Stimulated activated CD8-positive, alpha-beta memory T cell treated with anti-CD3 and anti-CD28 coated beads, Interleukin-12 subunit alpha, Interleukin-12 subunit beta, amount 100 ng/mL, for 24 hours (primary cell): Measurements from ENCODE around the gene MATR3.
"Not testable (repeated sequence)": the region's sequence is repeated elsewhere in the genome, so short reads cannot be mapped to it uniquely, and the experiment has no call there.

ENCODE experiments used
- DNase-seq: peaks from one replicate; pipeline ENCODE4 v3.0.0-alpha.2; 2020; ENCODE audit errors: extremely low read depth

MATR3 gene

GRCh38 chr5:139344177-139344576 is 50.6 kb downstream of the MATR3 start:
- DNase-seq: no peak

- DNase-seq: not testable (repeated sequence)
Measured at GRCh38 chr5:139345442-139345841, 51.9 kb downstream of the MATR3 start.

GRCh38 chr5:139347863-139348262 is 54.3 kb downstream of the MATR3 start:
- not testable (repeated sequence) for DNase-seq

GRCh38 chr5:139354186-139354585 is 60.6 kb downstream of the MATR3 start:
- DNase-seq: no peak

GRCh38 chr5:139355900-139356299 is 62.4 kb downstream of the MATR3 start:
- DNase-seq: not testable (repeated sequence)

- no peak for DNase-seq
Measured at GRCh38 chr5:139358064-139358463, 64.5 kb downstream of the MATR3 start.

GRCh38 chr5:139360384-139360783 is 66.8 kb downstream of the MATR3 start:
- no peak for DNase-seq

GRCh38 chr5:139361835-139362429 is 68.4 kb downstream of the MATR3 start:
- DNase-seq: no peak

- no peak for DNase-seq
Measured at GRCh38 chr5:139363937-139364336, 70.4 kb downstream of the MATR3 start.

GRCh38 chr5:139364466-139364865 is 70.9 kb downstream of the MATR3 start:
- no peak for DNase-seq

GRCh38 chr5:139368613-139369012 is 75.1 kb downstream of the MATR3 start:
- no peak for DNase-seq

- no peak for DNase-seq
Measured at GRCh38 chr5:139369181-139369580, 75.6 kb downstream of the MATR3 start.

GRCh38 chr5:139371482-139372435 is 78.2 kb downstream of the MATR3 start:
- DNase-seq: no peak

- DNase-seq: no peak
Measured at GRCh38 chr5:139374909-139375308, 81.4 kb downstream of the MATR3 start.

- no peak for DNase-seq
Measured at GRCh38 chr5:139376364-139376763, 82.8 kb downstream of the MATR3 start.

- no peak for DNase-seq
Measured at GRCh38 chr5:139377226-139377625, 83.7 kb downstream of the MATR3 start.

- DNase-seq: no peak
Measured at GRCh38 chr5:139378101-139378825, 84.7 kb downstream of the MATR3 start.

- DNase-seq: no peak
Measured at GRCh38 chr5:139378941-139379361, 85.4 kb downstream of the MATR3 start.

- no peak for DNase-seq
Measured at GRCh38 chr5:139379626-139380449, 86.3 kb downstream of the MATR3 start.
